Amniotic stem cell (primary cell): ENCODE results near the gene TBC1D22A.
"Not testable (repeated sequence)": the region's sequence is repeated elsewhere in the genome, so short reads cannot be mapped to it uniquely, and the experiment has no call there.

ENCODE experiments used
- DNase-seq: peaks from one replicate; lab custom pipeline; 2025; lab: John Stamatoyannopoulos, UW

TBC1D22A gene

DNA sequence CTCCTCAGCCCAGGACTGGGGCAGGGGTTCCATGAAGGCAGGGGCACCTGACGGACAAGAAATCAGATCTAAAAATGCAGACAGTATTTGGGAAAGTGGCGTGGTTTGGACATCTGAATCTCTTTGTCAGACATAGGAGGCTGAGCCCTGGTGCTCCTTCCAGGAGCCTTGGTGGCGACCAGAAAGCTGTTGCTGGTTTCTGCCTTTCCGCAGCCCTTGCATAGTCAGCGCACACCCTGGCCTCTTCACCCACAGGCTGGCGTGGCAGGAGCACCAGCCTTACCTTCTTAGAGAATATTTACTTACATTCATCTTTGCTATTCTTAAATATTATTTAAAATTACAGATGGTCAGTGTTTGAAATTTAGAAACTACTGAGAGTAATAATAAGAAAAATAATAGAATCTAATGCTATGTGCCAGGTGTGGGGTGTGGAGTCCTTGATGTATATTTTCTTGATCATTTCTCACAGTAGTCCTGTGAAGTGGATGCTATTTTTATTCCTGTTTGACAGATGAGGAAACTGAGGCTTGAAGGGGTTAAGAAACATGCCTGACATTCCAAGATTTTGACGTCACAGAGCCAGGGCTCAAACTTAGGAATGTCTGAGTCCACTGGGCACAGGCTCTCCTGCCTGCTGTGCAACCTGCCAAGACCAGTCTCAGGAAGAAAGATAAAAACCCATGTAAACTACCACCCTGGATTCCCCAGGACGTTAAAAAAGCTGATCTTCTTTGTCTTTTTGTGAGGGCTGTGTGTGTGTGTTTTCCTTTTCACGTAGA is 51.6 kb downstream of the TBC1D22A start:
- DNase-seq: no peak

DNA sequence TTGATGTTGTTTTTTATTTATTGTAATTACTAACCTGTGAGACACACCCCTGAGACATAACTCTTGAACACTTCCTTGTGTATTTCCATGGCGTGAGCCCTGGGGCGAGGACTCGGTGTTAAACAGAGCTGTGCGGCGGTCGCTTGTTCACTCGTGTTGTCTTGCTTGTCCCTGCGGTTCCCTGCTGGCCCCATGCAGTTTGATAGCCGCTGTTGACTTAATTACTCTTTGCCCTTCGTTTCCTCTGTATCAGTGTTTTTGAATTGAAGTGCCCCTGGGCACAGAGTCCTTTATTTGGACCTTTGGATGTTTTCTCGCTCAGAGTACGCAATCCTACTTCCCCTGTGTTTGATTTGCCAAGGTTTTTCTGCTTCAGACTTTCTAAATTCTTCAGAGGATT is 52.7 kb downstream of the TBC1D22A start:
- DNase-seq: no peak

DNA sequence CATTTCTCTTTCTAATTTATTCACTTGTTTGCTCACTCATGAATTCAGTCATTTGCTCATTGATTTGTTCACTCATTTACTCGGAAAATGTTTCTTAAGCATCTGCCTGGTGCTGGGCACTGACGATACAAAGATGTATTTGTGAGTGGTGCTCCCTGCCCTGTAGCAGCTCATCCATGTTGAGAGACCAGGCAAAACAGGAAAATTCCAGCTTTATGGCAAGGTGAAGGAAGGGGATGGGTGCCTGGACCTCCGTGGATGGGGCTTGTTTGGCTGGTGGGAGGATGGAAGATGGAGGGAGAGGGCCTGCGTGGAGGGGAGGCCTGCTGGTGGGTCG is 53.1 kb downstream of the TBC1D22A start:
- no peak for DNase-seq

DNA sequence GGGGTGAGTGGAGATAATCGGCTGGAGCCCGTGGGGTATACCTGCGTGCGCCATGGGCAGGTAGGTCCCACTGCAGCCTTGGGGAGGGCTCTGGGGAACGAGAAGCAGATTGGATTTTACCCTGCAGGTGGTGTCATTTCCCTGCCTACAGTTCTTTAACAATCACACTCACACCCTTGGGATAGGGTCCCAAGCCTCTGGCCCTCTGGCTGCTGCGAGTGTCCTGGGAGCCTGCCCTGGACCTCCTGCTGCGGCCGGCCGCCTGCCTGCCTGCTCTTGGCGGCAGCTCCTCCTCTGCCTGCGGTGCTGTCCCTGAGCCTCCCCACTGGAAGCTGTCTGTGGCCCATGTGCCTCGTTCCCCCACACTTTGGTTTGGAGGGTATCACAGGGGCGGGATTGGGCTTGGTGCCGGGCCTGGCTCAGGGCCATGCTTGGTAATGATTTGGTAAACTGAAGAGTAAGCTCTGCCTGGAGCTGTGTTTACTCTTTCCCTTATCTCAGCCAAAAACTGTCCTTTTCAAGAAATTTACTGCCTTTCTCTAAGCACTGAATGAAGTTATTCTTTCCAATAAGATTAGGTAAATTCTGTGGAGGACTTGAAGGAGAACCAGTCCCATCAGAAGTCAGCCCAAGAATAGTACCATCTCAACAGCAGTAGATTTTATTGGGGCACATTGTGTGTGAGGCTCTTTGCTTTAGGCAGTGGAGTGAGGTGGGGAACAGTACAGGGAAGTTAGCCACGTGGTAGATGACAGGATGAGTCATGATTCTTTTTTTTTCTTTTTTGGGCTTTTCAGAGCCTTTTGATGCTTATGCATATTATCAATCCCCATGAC is 53.7 kb downstream of the TBC1D22A start:
- DNase-seq: peak; percentile 16

DNA sequence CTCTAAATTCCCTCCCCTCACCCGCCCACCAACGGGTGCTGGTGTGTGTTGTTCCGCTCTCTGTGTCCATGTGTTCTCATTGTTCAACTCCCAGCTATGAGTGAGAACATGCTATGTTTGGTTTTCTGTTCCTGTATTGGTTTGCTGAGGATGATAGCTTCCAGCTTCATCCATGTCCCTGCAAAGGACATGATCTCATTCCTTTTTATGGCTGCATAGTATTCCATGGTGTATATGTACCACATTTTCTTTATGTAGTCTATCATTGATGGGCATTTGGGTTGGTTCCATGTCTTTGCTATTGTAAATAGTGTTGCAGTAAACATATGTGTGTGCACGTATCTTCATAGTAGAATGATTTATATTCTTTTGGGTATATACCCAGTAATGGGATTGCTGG is 54.9 kb downstream of the TBC1D22A start:
- DNase-seq: not testable (repeated sequence)

DNA sequence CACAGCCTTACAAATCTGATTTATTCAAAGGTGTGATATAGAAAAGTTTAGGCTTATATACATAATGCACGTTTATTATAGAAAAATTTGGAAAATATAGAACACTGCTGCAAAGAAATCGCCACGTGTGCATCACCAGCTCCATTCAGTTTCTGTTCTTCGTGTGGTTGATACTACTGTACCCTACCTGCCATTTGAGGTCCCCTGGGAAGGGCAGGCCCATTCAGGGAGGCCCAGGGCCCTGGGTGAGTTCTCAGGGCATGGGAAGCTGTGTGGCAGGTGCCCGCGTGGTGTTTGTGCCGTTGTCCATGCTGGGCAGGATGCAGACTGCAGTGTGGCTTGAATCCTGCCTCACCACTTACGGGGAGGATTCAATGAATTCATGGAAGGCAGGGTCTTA is 60.8 kb downstream of the TBC1D22A start:
- no peak for DNase-seq

DNA sequence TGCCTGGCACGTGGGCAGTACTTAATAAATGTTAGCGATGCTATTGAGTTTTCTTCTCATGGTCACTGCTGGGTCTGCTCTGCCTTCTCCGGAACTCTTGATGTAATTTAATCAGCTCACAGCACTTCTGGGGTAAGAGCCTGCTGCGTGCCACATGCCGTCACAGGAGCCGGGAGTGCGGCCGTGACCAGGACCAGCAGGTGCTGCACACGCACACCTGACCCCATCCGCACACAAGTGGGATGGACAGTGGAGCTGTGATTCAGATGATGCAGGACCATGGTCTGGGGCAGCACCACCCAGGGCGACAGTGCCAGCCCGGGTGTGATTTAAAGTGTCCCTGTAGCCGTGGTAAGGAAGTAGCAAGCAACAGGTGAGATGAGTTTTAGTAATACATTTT is 61.2 kb downstream of the TBC1D22A start:
- DNase-seq: no peak

DNA sequence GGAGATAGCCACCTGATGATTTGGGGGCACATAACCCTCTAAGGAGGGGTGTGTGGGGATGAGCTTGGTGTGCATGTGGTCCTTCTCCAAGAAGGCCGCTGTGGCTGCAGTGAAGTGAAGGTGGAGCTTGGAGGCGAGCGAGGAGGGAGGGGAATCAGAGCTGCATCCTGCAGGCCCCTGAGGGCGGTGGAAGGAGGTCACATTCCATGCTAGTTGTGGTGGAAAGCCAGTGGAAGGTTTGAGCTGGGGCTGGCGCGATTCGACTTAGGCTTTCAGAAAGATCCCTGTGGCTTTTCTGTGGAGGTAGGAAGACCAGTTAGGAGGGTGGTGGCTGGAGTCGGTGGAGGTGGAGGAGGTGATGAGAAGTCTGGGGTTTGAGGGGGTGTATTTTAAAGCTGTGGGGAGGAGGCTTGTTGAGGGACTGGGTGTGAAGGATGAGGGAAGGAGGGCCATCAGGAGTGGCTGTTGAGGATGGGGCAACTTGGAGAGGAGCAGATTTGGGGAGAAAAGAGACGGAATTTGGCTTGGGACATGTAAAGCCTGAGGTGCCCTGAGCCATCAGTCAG is 62.0 kb downstream of the TBC1D22A start:
- DNase-seq: no peak

DNA sequence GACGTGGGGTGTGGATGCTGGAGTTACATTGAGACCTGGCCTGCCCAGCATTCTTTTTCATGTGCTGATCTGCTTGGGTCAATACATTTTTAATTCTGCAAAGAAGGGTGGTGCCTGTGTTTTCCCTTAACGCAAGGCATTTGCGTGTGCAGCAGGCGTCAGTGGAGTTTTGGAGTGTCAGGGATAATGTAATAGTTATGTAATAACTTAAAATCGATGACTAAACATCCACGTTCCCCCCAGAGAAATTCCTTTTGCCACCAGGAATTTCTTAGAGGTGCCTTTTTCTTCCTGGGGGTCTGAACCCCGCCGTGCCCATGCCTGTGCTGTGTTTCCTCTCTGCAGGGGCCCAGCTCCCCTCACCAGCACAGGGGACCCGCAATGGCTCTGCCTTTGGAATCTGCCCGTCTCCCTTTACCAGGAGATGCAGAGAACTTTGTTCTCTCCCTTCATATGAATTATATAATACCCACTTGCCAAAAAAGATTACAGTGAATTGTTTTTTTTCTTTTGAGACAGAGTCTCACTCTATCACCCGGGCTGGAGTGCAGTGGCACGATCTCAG is 62.6 kb downstream of the TBC1D22A start:
- no peak for DNase-seq

DNA sequence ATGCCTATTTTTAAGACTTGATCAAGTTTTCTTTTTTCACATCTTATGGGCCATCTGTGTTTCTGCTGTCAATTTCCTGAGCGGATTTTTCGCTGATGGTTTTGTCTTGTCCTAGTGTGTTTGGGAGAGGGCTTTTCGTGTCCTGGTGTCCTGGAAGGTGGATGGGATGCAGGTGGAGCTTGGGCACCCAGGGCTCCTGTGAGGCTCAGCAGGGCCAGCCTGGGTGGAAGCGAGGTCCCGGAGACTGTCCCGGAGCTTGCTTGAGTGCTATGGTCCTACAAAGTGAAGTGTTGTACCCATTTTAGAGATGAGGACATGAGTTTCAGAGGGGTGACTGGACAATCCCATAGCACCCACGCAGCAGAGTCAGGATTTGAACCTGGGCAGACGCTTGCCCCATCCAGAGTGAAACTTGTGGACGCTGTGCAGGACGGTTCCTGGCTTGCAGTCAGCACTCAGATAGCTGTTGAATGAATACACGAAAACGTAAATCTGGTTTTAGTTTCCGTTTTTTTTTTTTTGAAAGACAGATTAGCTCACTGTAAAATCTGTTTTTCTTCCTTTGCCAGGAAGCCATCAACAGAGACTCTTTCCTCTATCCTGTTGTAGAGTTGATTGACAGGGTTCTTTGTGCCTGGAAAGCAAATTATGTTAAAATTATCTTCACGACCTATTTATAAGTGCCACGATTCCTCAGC is 64.1 kb downstream of the TBC1D22A start:
- DNase-seq: no peak

DNA sequence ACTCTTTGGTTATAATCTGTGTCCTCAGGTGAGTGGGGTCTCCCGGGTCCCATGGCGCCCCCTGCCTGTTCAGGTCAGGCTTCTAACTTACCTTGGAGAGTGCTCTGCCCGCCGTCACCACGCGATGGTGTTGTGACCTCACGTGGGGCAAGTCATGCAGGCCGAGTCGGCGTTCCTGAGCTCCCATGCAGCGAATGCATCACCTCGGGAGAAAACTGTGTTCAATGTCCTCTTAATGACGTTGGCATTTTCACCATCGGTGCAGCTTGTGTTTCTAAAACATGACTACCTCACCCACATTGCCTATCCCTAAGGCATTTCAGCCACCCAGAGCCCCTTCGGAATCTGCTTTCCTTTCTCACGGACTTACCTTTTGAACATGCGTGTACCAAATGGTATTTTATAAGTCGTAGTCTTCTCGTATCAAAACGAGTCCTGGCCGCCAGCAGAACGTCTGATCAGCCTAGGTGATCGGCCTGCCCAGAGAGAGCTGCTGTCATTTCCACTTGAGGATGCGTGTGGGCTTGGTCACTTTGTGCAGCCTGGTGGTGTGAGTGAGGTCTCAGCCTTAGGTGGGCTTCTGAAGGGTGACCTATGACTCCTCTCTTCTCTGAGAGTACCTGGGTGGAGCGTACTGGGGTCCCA is 64.8 kb downstream of the TBC1D22A start:
- no peak for DNase-seq

DNA sequence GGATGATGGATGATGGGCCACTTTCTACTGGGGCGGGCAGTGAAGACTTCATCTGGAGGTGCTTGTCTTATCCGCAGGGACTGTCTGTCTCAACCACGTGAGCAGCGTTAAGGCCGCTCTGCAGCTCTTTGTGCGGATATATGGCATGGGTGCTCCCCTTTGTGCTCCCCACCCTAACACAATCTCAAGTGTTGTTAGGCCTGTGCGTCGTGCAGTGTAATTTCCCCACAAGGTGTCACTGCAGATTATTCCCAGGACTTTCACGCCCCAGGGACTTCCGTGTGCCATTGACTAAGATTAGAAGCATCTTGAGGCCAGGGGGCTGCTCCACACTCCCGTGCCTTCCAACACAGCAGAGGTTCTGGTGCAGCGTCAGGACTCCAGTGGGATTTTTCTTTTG is 65.3 kb downstream of the TBC1D22A start:
- no peak for DNase-seq

DNA sequence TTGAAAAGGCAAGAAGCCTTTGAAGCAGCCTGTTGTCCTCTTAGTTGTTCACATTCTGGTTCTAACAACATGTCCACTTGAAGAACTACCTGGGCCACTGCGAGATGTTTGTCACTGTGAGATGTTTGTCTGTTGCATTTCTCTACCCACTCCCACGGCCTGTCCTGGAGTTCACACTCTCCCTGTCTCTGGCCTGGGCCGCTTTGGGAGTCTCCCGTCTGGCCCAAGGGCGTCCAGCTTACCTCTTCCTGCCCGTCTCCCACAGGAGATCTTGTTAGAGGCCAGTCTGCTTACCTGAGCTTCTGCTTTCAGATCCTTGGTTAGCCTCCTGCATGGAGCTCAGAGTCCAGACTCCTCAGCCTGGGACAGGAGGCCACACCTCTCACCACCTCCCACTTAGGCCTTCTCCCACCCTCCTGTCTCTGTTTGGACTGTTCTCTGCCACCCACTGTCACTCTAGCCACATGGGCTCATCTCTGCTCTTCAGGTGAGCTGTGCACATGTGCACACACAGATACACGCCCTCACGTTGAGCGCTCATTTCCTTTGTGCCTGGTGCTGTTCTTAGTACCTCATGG is 66.0 kb downstream of the TBC1D22A start:
- DNase-seq: no peak

DNA sequence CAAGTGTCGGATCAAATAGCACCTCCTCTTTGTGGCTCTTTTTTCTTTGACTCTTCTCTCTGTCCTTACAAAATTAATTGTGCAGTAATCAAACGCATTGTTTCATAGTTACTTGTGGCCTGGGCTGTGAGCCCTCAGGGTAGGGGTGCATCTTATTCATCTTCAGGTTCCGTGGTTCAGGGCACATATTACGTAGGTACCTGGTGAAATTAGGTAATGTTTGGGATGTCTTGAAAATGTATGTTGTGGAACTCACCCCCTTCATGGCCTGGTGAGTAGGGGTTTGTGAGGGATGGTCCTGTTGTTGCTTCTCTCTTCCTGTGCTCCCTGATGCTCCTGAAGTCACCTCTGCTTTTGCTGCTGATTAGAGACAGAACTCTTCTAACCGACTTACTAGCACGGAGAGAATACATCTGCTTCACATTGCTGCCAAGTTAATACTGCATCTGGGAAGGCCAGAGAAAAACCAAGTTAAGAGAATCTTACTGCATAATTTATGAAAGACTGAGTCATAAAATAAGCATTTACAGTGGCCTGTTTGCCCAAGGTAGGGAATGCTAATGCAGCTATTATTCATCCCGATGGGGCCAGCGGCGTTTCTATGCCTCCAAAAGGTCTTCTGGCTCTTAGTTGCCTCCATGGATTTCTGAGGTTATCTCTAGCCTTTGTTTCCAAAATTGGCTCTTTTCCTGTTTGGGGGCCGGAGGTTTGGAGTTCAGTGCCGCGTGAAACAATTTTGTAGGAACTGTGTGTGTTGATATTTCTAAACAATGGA is 66.9 kb downstream of the TBC1D22A start:
- peak; percentile 77 for DNase-seq

DNA sequence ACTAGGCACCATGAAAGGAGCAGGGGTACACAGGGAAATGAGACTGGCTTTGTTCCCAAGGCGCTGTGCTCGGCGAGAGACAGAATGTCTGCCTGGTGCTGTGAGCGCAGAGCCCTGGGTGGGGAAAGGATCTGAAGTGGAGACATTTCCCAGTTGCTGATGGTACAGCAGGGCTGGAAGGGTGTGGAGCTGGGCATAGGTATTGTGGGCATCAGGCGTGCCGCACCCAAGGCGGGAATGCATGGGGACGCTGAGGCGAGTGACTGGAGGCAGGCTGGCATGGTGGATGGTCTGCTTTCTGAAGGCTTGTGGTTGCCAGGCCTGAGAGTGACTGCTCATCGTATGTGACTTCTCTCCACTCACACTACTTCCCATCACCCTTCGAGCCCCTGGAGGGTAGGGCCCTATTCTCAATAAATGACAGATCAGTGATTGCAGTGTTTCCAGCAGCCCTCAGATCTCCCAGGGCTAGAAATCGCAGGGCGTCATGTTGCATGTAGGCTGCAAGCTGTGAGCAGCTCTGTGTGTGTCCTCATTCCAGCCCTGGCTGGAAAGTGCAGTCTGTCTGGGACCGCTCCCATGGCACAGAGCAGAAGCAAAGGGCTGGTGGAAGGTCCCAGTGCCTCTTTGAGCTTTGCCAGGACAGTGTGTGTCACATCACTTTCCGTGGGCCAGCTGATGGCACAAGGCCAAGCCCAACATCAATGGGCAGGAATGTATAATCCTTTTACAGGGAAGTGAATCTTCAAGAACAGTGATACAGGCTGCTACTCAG is 67.7 kb downstream of the TBC1D22A start:
- DNase-seq: no peak

DNA sequence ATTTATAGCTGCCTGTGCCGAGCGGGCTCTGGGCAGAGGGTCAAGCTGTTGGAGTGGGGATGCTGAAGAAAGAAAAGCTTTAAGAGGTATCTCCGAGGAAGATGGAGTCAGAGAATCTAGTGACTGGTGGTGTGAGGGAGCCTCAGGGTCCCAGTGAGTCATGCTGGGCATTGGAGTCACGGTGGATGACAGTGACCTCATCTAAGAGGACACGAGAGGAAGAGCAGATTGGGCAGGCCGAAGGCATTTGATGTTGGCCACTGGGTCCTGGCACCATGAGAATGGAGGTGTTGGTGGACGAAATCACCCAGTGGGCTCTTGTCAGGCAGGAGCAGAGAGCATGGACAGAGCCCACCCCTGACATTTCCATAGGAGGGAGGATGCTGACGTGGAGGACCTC is 68.4 kb downstream of the TBC1D22A start:
- DNase-seq: no peak

DNA sequence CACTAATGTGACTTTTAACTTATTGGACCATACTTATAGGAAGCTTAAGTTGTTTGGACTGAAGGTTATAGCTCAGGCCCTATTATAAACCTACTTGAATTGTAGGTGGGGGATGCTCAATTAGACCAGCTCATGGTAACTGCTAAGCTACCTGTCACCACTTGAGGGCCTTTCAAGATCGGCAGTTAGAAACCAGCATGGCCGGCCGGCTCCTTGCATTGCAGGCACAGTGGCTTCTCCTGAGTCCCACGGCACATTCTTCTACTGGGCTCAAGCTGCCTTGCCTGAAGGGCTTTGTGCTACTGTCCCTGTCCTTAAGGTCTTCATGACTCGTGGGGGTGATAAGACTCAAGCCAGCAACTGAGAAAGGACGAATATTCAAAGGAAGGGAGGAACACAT is 70.8 kb downstream of the TBC1D22A start:
- no peak for DNase-seq

DNA sequence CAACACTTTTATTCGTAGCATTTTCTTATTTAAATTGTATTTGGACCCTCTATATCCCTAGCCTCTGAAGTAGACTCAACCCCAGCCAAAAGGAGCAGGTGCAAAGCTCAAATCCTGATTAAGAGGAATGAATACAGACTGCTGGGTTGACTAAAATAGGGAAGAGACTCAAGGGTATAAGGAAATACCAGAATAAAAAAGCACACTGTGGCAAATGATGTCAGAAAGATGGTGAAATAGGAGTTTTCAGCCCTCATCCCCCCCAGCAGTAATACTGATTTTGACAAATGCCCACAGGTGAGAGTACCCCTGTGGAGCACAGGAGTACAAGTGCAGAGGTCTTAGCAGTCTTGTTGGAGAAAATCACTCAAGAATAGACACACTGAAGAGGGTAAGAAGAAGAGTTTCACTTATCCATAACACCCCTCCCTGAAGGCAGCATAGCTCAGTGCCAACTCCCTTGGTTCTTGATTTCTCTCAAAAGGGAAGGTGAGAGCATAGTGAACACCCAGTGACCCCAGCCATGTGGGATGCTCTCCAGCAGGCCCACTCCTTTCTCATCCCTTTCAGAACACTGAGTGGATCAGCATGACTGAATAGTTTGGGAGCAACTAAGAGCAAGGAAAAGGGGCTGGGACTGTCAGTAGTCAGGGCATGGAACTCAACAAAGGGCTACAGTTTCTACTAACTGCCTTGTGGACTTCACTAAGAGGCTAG is 71.7 kb downstream of the TBC1D22A start:
- DNase-seq: no peak

DNA sequence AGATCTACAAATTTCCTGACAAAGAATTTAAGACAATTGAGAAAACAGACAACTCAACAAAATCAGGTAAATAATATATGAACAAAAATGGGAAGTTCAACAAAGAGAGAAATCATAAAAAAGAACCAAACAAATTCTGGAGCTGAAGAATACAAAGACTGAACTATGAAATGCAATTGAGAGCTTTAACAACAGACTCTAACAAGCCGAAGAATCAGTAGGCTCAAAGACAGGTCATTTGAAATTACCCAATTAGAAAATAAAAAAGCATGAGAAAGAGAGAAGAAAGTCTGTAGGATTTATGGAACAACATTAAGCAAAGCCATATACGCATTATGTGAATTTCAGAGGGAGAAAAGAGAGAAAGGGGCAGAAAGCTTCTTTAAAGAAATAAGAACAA is 72.8 kb downstream of the TBC1D22A start:
- no peak for DNase-seq
